Heart right ventricle (tissue), 16 donors: ENCODE data around the gene LPP. TPM values are rescaled to one million over a fixed set of nuclear protein-coding genes. Genes with fewer than 3 reads are reported as not detected.
A peak's percentile ranks its signal among the peaks of the same experiment; 100 is the strongest.

Source experiments
- ATAC-seq, 8 donors: fragments of 200-7000 bp; cut with Tn5 transposase; one replicate each; pipeline ENCODE4 v1.9.1; 2020; ENCODE audit warnings: mild to moderate bottlenecking in 8 of 8, moderate library complexity in 8 of 8, moderate number of reproducible peaks in 1 of 8
- DNase-seq, 2 donors: peaks; one replicate each; pipeline ENCODE4 v3.0.0-alpha.2; 2020
- H3K27ac ChIP-seq, 10 donors: fragments of 200-600 bp; sonication (generic) in 2 of 10; one replicate each; pipeline versions ENCODE4 v1.5.0 to v1.8.0; 2020 to 2022; ENCODE audit warnings: mild to moderate bottlenecking in 3 of 10
- H3K27me3 ChIP-seq, 7 donors: fragments of 200-600 bp; one replicate each; pipeline ENCODE4 v1.8.0; 2021 to 2022; ENCODE audit warnings: mild to moderate bottlenecking in 2 of 7
- H3K36me3 ChIP-seq, 9 donors: fragments of 200-600 bp; sonication (generic) in 1 of 9; one replicate each; pipeline versions ENCODE4 v1.5.0 to v1.8.0; 2020 to 2022; ENCODE audit warnings: mild to moderate bottlenecking in 2 of 9
- H3K4me1 ChIP-seq, 9 donors: fragments of 200-600 bp; sonication (generic) in 1 of 9; one replicate each; pipeline versions ENCODE4 v1.5.0 to v1.8.0; 2020 to 2022; ENCODE audit warnings: mild to moderate bottlenecking in 4 of 9
- H3K4me3 ChIP-seq, 10 donors: fragments of 200-600 bp; sonication (generic) in 2 of 10; one replicate each; pipeline versions ENCODE4 v1.5.0 to v1.8.0; 2020 to 2022; ENCODE audit warnings: mild to moderate bottlenecking in 7 of 10, moderate library complexity in 2 of 10
- H3K9me3 ChIP-seq, 11 donors: fragments of 200-600 bp in 10 of 11; sonication (generic) in 2 of 11; one replicate each; pipeline versions ENCODE4 v1.5.0 to v1.8.0; 2013 to 2022; ENCODE audit warnings: mild to moderate bottlenecking in 2 of 11, control low read depth in 1 of 11, moderate library complexity in 1 of 11
- CTCF ChIP-seq, 9 donors: fragments of 200-600 bp; sonication (generic) in 2 of 9; IDR thresholded peaks; one replicate each; pipeline versions ENCODE4 v1.5.0 to v1.8.0; 2021 to 2022; ENCODE audit warnings: antibody characterized with exemption in 9 of 9, mild to moderate bottlenecking in 5 of 9, moderate library complexity in 1 of 9
- WGBS, 2 donors: extraction: QIAGEN DNeasy Blood & Tissue Kit; methylation state at CpG; one replicate each; pipeline ENCODE4 v1.1.7; 2013; ENCODE audit warnings: inconsistent platforms in 1 of 2; 5-methylcytosine and 5-hydroxymethylcytosine counted together
- intact Hi-C, 10 donors: fragments of 100-400 bp; cut with DNase I; formaldehyde crosslinking; loops; one replicate each; pipeline versions ENCODE4 v1.11.1 to v1.14.2; 2022
- polyA plus RNA-seq, 2 donors: library from polyadenylated mRNA; stranded (reverse); fragments of 200-250 nt; gene quantifications; one replicate each; pipeline ENCODE4 v1.2.3, GENCODE V29; 2013
- total RNA-seq, 10 donors: library from RNA; stranded (reverse); fragmentation: NEBNext Ultra II Directional in 3 of 10; extraction: Animal tissue kit (Norgen Biotek cat#: 25700) in 3 of 10; gene quantifications; one replicate each; pipeline versions ENCODE4 v1.2.1 to v1.2.4, GENCODE V29; 2021 to 2023
- donor health status: Arrhythmogenic right ventricular cardiomyopathy.
- donor health status: ischemic (EF 13 %, LVEDD 7.1; RV severe dilation, severe dysfunction).
- donor health status: healthy with polysubstance abuse.
- donor health status: DM: no; HTN: yes; CAD: no.
- donor health status: DM: no; HTN: no; CAD: no.
- donor health status: ischemic (EF 25% LVEDD 6.9; RV normal size, moderate dysfunction).
- donor health status: ischemic (EF 25% LVEDD 5.7; RV mildly dilated, moderate dysfunction).
- donor health status: healthy.
- donor health status: DM: yes; HTN: yes; CAD: no.
- donor health status: Ischemic cardiomyopathy.
- donor health status: ischemic (EF 35%, LVEDD 5.7; RV mildly dilated, moderate dysfunction).
- donor health status: nonischemic (EF 11% LVEDD 7.7; RV severe dilation, severe dysfunction).
- donor health status: DM: yes; HTN: yes; CAD: no.
- donor health status: PGD.
- donor health status: ischemic (EF 29% LVEDD 5.4; RV normal size, mild dysfunction).
- donor health status: nonischemic (EF 23%, LVEDD 6.1; RV moderate dilation, normal function).

Gene LPP
- total and polyA plus RNA-seq, 12 donors, result 8.5 to 188 (median 140) TPM

GRCh38 chr3:188270423-188270972 lies 116.5 kb downstream of the LPP start:
- DNase-seq (no peak), ATAC-seq (peak in 5 of 8 donors; percentile 23 to 54 (median 46))
- H3K4me3 ChIP-seq, result peak overlapping the region in 1 of 10 donors; percentile 1
- H3K36me3 ChIP-seq, result no peaks in the 10 kb centered on the region
- peaks cover 14 to 92% (median 71%) of the 10 kb centered on the region in 9 donors for H3K4me1 ChIP-seq
- H3K9me3 ChIP-seq, result no peaks in the 10 kb centered on the region
- 25 to 34% methylated on average over 3 of the region's 3 CpGs for WGBS, 2 donors
- intact Hi-C loops, result loop anchor here in 3 of 10 donors (5.0 to 10.0 kb wide), 3 partner anchors 113 to 526 kb away; partner anchors contain the start of gene BCL6 (in 1 of the 3)
- no peaks in the 10 kb centered on the region for H3K27me3 ChIP-seq
- H3K27ac ChIP-seq, result peak overlapping the region; percentile 45 to 93 (median 74)
- no peak for TF ChIP-seq CTCF (IDR thresholded peaks at IDR 0.05)

DNA sequence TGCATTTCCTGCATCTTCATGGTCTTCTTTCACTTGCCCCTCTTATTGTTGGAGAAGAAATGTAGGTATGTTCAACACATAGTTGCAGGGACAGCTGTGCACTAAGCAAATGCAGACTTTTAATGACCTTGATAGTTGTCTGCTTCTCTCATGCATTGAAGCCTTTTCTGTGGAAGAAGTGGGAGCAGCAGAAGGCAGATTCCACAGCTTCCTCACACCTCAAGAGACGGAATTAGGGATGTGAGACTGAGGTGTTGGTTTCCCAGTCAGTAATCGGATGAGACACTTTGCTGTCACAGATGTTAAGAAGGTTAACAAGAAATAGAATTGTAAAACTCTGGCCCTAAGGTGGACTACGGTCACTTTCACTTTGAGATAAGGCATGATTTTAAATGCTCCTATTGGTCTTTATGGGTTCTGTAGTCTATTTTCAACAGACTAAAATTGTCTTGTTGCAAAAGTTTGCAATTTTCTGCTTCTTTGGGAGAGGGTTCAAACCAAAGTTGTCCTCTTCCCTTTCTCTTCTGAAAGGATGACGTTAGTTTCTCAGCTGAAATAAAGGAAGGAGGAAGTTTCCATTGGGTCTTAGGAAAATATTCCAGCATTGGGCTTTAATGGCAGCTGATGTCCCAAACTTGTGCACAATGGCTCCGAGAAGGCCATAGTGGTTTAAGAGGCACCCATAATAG lies 117.4 kb downstream of the LPP start:
- ATAC-seq (no peak), DNase-seq (no peak)
- Histone ChIP-seq H3K4me3 (peak overlapping the region in 1 of 10 donors; percentile 1), H3K27me3 (no peaks in the 10 kb centered on the region), H3K36me3 (no peaks in the 10 kb centered on the region), H3K4me1 (peaks cover 14 to 87% (median 70%) of the 10 kb centered on the region in 9 donors), H3K27ac (peak overlapping the region; percentile 2 to 93 (median 74)), H3K9me3 (no peaks in the 10 kb centered on the region)
- intact Hi-C loops, result loop anchor here in 3 of 10 donors (5.0 to 10.0 kb wide), 3 partner anchors 114 to 527 kb away; partner anchors contain the start of gene BCL6 (in 1 of the 3)
- no peak for TF ChIP-seq CTCF (IDR thresholded peaks at IDR 0.05)
- WGBS, 2 donors, result 76 to 79% methylated on average over 5 of the region's 5 CpGs

DNA sequence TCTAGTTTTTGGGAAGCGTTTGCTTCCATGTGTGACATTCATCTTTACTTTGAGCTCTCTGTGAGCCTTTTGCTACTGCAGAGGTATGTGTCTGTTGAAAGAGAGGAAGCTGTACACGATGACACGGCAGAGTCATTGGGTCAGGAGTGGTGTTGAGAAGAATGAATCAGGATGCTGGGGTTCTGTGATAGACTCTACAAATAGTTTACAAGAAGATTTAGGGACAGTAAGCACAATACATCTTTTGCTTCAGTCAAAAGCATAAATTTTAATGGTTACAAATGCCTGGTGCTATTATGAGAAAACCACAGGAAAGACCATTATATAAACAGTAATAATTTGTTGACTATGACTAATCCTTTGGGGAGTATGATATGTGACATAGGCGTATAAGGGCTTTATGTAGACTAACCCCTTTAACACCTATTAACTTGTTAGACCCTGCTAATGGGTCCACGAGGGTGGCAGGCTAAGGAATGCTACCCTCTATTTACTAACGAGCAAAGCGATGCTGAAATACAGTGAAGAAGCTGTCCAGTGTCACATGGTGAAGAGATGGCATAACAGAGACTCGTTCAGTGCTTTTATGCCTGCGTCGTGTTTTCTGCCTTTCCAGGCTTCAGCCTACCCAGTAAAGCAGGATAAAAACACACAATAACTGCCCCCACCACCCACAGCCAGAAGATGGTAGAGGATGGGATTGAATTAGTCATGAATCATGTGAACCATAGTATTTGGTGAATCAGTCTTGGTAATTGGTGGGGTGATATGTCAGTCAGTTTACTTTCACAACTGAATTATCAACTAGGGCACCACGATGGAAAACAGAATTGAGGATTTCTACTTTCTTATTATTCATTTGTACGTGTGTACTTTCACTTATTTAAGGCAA lies 118.8 kb downstream of the LPP start:
- no peak overlapping the region for H3K4me3 ChIP-seq
- DNase-seq (no peak), ATAC-seq (peak in 1 of 8 donors; percentile 8)
- 80 to 82% methylated on average over 12 of the region's 12 CpGs for WGBS, 2 donors
- peaks cover 8 to 77% (median 58%) of the 10 kb centered on the region in 9 donors for H3K4me1 ChIP-seq
- TF ChIP-seq CTCF (IDR thresholded peaks at IDR 0.05), result no peak
- no peaks in the 10 kb centered on the region for H3K9me3 ChIP-seq
- peak overlapping the region in 9 of 10 donors; percentile 2 to 93 (median 77) for H3K27ac ChIP-seq
- H3K27me3 ChIP-seq, result no peaks in the 10 kb centered on the region
- H3K36me3 ChIP-seq, result peaks cover 0 to 7% (median 0%) of the 10 kb centered on the region in 9 donors
- intact Hi-C loops, result loop anchor here in 3 of 10 donors (5.0 to 10.0 kb wide), 3 partner anchors 115 to 528 kb away; partner anchors contain the start of gene BCL6 (in 1 of the 3)
